HepG2 (cell line): Measurements from ENCODE around the gene CAND2. TPM values are rescaled to one million over a fixed set of nuclear protein-coding genes. Genes with fewer than 3 reads are reported as not detected.

Experiments
- ATAC-seq: fragments of 200-7000 bp; cut with Tn5 transposase; 3 replicates; pipeline ENCODE4 v1.9.1; 2020; ENCODE audit warnings: mild to moderate bottlenecking, moderate library complexity
- BruUV-seq: library from RNA; stranded (reverse); fragments of 400-500 nt; replicated peaks from 2 replicates; lab custom pipeline; 2021; lab: Mats Ljungman, UMichigan
- CTCF ChIA-PET: fragments of 300-600 bp; formaldehyde crosslinking; extraction: SDS; loops from one replicate; lab custom pipeline; 2021; ENCODE audit warnings: low total read pairs, inconsistent platforms, low intra/inter-chr PET ratio; lab: Yijun Ruan, JAX
- POLR2A ChIA-PET: fragments of 350-600 bp; sonication (Branson Sonifier 250); formaldehyde crosslinking; loops from one replicate; lab custom pipeline; 2020; ENCODE audit warnings: antibody characterized with exemption, inconsistent platforms; lab: Yijun Ruan, JAX
- DNase-seq: peaks from one replicate; pipeline ENCODE4 v3.0.0-alpha.2; 2015; ENCODE audit warnings: low spot score
- FAIRE-seq: peaks from 3 replicates; lab custom pipeline; 2011; peaks lifted over from hg19 to GRCh38; lab: Jason Lieb, UNC
- H2AFZ ChIP-seq: one replicate; pipeline ENCODE4 v1.6.1; 2011; ENCODE audit warnings: low read length, inconsistent platforms
- H3K27ac ChIP-seq: fragments of 300-600 bp; 3 replicates; pipeline ENCODE4 v1.8.0; 2011; ENCODE audit warnings: mixed run types, mild to moderate bottlenecking, mixed read lengths, low read length, inconsistent platforms; ENCODE audit not compliant: insufficient read depth; ENCODE audit errors: extremely low read length
- H3K27me3 ChIP-seq, 2 experiments: fragments of 200-600 bp in 1 of 2; 2 replicates in 1 of 2; 3 replicates in 1 of 2; pipeline versions ENCODE4 v1.6.0 to v1.8.0; 2011; ENCODE audit warnings: low read length in 2 of 2, mild to moderate bottlenecking in 2 of 2, moderate library complexity in 2 of 2, inconsistent platforms in 1 of 2; ENCODE audit not compliant: insufficient read depth in 2 of 2, control insufficient read depth in 1 of 2
- H3K36me3 ChIP-seq, 2 experiments: fragments of 200-600 bp in 1 of 2; replicated peaks in 1 of 2; 2 replicates in 1 of 2; 3 replicates in 1 of 2; pipeline versions ENCODE4 v1.5.1 to v1.8.0; 2011; ENCODE audit warnings: low read length in 2 of 2, inconsistent platforms in 1 of 2; ENCODE audit not compliant: insufficient read depth in 2 of 2, control insufficient read depth in 1 of 2
- H3K4me1 ChIP-seq: 2 replicates; pipeline ENCODE4 v1.5.1; 2012; ENCODE audit warnings: low read length, inconsistent platforms; ENCODE audit not compliant: insufficient read depth
- H3K4me2 ChIP-seq: 2 replicates; pipeline ENCODE4 v1.6.0; 2011; ENCODE audit warnings: low read depth, low read length, inconsistent platforms
- H3K4me3 ChIP-seq, 3 experiments: fragments of 200-600 bp in 1 of 3; sonication (generic), shearing (Covaris generic) in 1 of 3; replicated peaks in 1 of 3; 2 replicates each; pipeline ENCODE4 v1.5.1; 2011 to 2016; ENCODE audit warnings: low read length in 3 of 3, inconsistent platforms in 2 of 3, low read depth in 2 of 3, mild to moderate bottlenecking in 2 of 3, control low read depth in 1 of 3, mixed read lengths in 1 of 3; ENCODE audit not compliant: insufficient read depth in 1 of 3
- H3K79me2 ChIP-seq: one replicate; pipeline ENCODE4 v1.6.1; 2011; ENCODE audit warnings: low read length, inconsistent platforms; ENCODE audit not compliant: insufficient read depth
- H3K9ac ChIP-seq: 2 replicates; pipeline ENCODE4 v1.6.0; 2011; ENCODE audit warnings: mild to moderate bottlenecking, low read depth, low read length, inconsistent platforms; ENCODE audit not compliant: insufficient read depth
- H3K9me3 ChIP-seq: 2 replicates; pipeline ENCODE4 v1.5.1; 2012; ENCODE audit warnings: mild to moderate bottlenecking, low read length
- H4K20me1 ChIP-seq: 2 replicates; pipeline ENCODE4 v1.6.0; 2011; ENCODE audit warnings: inconsistent platforms, mild to moderate bottlenecking, low read length, moderate library complexity; ENCODE audit not compliant: insufficient read depth
- FOXA1 ChIP-seq, 2 experiments: fragments of 450-650 bp in 1 of 2; sonication (generic) in 1 of 2; formaldehyde crosslinking in 1 of 2; IDR thresholded peaks; 2 replicates each; pipeline versions ENCODE4 v1.4.0 to v1.6.1; 2016 to 2020; ENCODE audit warnings: missing genetic modification reagents in 1 of 2
- KMT2B ChIP-seq: IDR thresholded peaks from 2 replicates; pipeline ENCODE4 v1.6.1; 2016; ENCODE audit warnings: missing genetic modification reagents, missing compliant biosample characterization
- NR3C1 ChIP-seq: sonication (generic); formaldehyde crosslinking; IDR thresholded peaks from 2 replicates; pipeline ENCODE4 v1.4.0; 2020; ENCODE audit warnings: missing genetic modification reagents
- RAD51 ChIP-seq: fragments of 450-650 bp; IDR thresholded peaks from 2 replicates; pipeline ENCODE4 v1.6.1; 2016; ENCODE audit warnings: borderline replicate concordance
- SOX5 ChIP-seq: IDR thresholded peaks from 2 replicates; pipeline ENCODE4 v1.6.1; 2016; ENCODE audit warnings: borderline replicate concordance
- TERF1 ChIP-seq: sonication (generic); formaldehyde crosslinking; IDR thresholded peaks from 2 replicates; pipeline ENCODE4 v1.8.0; 2022; ENCODE audit warnings: mild to moderate bottlenecking, missing genetic modification reagents, moderate library complexity
- ZBTB3 ChIP-seq: sonication (generic); formaldehyde crosslinking; IDR thresholded peaks from 2 replicates; pipeline ENCODE4 v1.4.0; 2020; ENCODE audit warnings: low read depth, mild to moderate bottlenecking, moderate library complexity, missing genetic modification reagents, borderline replicate concordance
- WGBS: methylation state at CpG from one replicate; pipeline ENCODE4 v1.1.6; 2017; ENCODE audit warnings: low lambda C conversion rate; 5-methylcytosine and 5-hydroxymethylcytosine counted together
- in situ Hi-C: cut with HindIII; loops from 2 replicates; pipeline ENCODE4 v1.10.0; 2017; ENCODE audit warnings: low pct_unique_long_range_greater_than_20kb; ENCODE audit not compliant: extremely low pct_ligation_motif_present
- intact Hi-C: fragments of 100-400 bp; cut with micrococcal nuclease; formaldehyde crosslinking; loops from one replicate; pipeline ENCODE4 v1.10.0; 2022; ENCODE audit not compliant: unreplicated experiment
- polyA plus RNA-seq, 8 experiments: library from polyadenylated mRNA; depleted of rRNA in 3 of 8; stranded (reverse) in 7 of 8; unstranded in 1 of 8; fragments of >200 nt; fragmentation: Illumina TruSeq in 4 of 8; extraction: Trizol in 4 of 8; gene quantifications; 2 replicates each; pipeline versions ENCODE4 v1.2.1 to v1.2.3, GENCODE V29; 2011 to 2016; ENCODE audit warnings: low read depth in 4 of 8, missing spikeins in 1 of 8, mixed read lengths in 1 of 8; ENCODE audit not compliant: insufficient read depth in 1 of 8
- small RNA-seq, 3 experiments: library from RNA; depleted of rRNA; stranded (forward); fragments of <200 nt; gene quantifications; one replicate each; pipeline ENCODE3, GENCODE V24; 2012; ENCODE audit warnings: low read depth in 2 of 3, low replicate concordance in 1 of 3; ENCODE audit not compliant: insufficient read length in 3 of 3, insufficient read depth in 2 of 3
- total RNA-seq, 5 experiments: library from RNA; depleted of rRNA; stranded (reverse); fragments of >200 nt; fragmentation: Illumina TruSeq; extraction: Trizol; gene quantifications; 2 replicates each; pipeline ENCODE4 v1.2.3, GENCODE V29; 2016; ENCODE audit warnings: low read depth in 1 of 5
- TF ChIP-seq, protein P1 (sequence below): sonication (generic); formaldehyde crosslinking; IDR thresholded peaks from 2 replicates; pipeline ENCODE4 v1.4.0; 2020; ENCODE audit warnings: missing genetic modification reagents, borderline replicate concordance

CAND2 gene
- total and polyA plus RNA-seq, 2 of the 13 experiments (the other 11 are each of a cell fraction or from before 2014, with no cell fraction given): 0.01 TPM; not detected in 1

GRCh38 chr3:12884186-12884680 lies 87.8 kb downstream of the CAND2 start:
- no TSS peak for BruUV-seq
- Histone ChIP-seq H3K4me2 (no peak overlapping the region), H3K27ac (no peak overlapping the region), H2AFZ (no peak overlapping the region), H3K27me3 (peaks cover 3 to 29% of the 10 kb centered on the region in 2 experiments; a peak in 3 of 5 replicates), H3K4me3 (no peak overlapping the region), H3K4me1 (no peaks in the 10 kb centered on the region), H3K9ac (no peak overlapping the region), H3K79me2 (no peaks in the 10 kb centered on the region), H3K9me3 (no peaks in the 10 kb centered on the region), H3K36me3 (no peaks in the 10 kb centered on the region), H4K20me1 (no peaks in the 10 kb centered on the region)
- in situ Hi-C loops: no loop called here
- intact Hi-C loops: no loop called here
- TF ChIP-seq ZBTB3 (CRISPR knock-in tag) (no peak), NR3C1 (CRISPR knock-in tag) (no peak), KMT2B (CRISPR knock-in tag) (no peak), TERF1 (CRISPR knock-in tag) (no peak), RAD51 (no peak), FOXA1 (IDR thresholded peaks at IDR 0.05) (no peak), FOXA1 (CRISPR knock-in tag; IDR thresholded peaks at IDR 0.05) (no peak), SOX5 (CRISPR knock-in tag) (no peak)
- TF ChIP-seq, protein P1, sequence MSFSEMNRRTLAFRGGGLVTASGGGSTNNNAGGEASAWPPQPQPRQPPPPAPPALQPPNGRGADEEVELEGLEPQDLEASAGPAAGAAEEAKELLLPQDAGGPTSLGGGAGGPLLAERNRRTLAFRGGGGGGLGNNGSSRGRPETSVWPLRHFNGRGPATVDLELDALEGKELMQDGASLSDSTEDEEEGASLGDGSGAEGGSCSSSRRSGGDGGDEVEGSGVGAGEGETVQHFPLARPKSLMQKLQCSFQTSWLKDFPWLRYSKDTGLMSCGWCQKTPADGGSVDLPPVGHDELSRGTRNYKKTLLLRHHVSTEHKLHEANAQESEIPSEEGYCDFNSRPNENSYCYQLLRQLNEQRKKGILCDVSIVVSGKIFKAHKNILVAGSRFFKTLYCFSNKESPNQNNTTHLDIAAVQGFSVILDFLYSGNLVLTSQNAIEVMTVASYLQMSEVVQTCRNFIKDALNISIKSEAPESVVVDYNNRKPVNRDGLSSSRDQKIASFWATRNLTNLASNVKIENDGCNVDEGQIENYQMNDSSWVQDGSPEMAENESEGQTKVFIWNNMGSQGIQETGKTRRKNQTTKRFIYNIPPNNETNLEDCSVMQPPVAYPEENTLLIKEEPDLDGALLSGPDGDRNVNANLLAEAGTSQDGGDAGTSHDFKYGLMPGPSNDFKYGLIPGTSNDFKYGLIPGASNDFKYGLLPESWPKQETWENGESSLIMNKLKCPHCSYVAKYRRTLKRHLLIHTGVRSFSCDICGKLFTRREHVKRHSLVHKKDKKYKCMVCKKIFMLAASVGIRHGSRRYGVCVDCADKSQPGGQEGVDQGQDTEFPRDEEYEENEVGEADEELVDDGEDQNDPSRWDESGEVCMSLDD (CRISPR knock-in tag): no peak
- WGBS: 66% methylated on average over 15 of the region's 15 CpGs
- DNase-seq: no peak
- FAIRE-seq: no peak
- CTCF ChIA-PET: no interaction called here
- no peak for ATAC-seq
- POLR2A ChIA-PET: no interaction called here

Small RNA genes lying within 50 kb of the gene (small RNA-seq; reads per million reads assigned to genes)
- gene AC034198.1: 0 reads per million in 3 experiments

Other genes starting within 250 kb of the CAND2 start
- gene MKRN2, start 239.6 kb upstream of the CAND2 start, total RNA-seq (2016; rRNA removed; fragmentation: Illumina TruSeq; extraction: Trizol): 25.5 and 32.8 TPM in 2 replicates
- 33.1 and 34.3 TPM in 2 replicates for gene MKRN2, start 239.6 kb upstream of the CAND2 start, polyA plus RNA-seq (2011; rRNA removed)
- 59.0 and 72.2 TPM in 2 replicates for gene RAF1, start 132.6 kb upstream of the CAND2 start, total RNA-seq (2016; rRNA removed; fragmentation: Illumina TruSeq; extraction: Trizol)
- gene RAF1, start 132.6 kb upstream of the CAND2 start, polyA plus RNA-seq (2011; rRNA removed): 91.4 and 99.3 TPM in 2 replicates
- gene TMEM40, start 37.4 kb upstream of the CAND2 start, total RNA-seq (2016; rRNA removed; fragmentation: Illumina TruSeq; extraction: Trizol): not detected in 2 replicates
- 0.16 and 0.22 TPM in 2 replicates for gene TMEM40, start 37.4 kb upstream of the CAND2 start, polyA plus RNA-seq (2011; rRNA removed)
- 1,781 and 2,179 TPM in 2 replicates for gene RPL32, start 44.9 kb downstream of the CAND2 start, total RNA-seq (2016; rRNA removed; fragmentation: Illumina TruSeq; extraction: Trizol)
- 2,268 and 2,401 TPM in 2 replicates for gene RPL32, start 44.9 kb downstream of the CAND2 start, polyA plus RNA-seq (2011; rRNA removed)